Esophagus muscularis mucosa (tissue), 4 donors: ENCODE measurements around the gene HEMGN.
"Not testable (repeated sequence)": the region's sequence is repeated elsewhere in the genome, so short reads cannot be mapped to it uniquely, and the experiment has no call there.

Experiments used
- EP300 ChIP-seq: sonication (generic); formaldehyde crosslinking; IDR thresholded peaks from one replicate; pipeline ENCODE4 v1.6.1; 2017; ENCODE audit warnings: antibody characterized with exemption
- POLR2A ChIP-seq: fragments of 450-650 bp; IDR thresholded peaks from one replicate; pipeline ENCODE4 v1.6.1; 2017; ENCODE audit warnings: antibody characterized with exemption, moderate library complexity, mild to moderate bottlenecking, low read depth
- POLR2AphosphoS5 ChIP-seq, 2 donors: sonication (generic); formaldehyde crosslinking; IDR thresholded peaks; one replicate each; pipeline ENCODE4 v1.6.1; 2017; ENCODE audit warnings: antibody characterized with exemption in 2 of 2
- TF ChIP-seq, protein P1 (sequence below), 3 experiments: fragments of 200-600 bp in 2 of 3; fragments of 450-650 bp in 1 of 3; sonication (generic) in 2 of 3; IDR thresholded peaks; one replicate each; pipeline ENCODE4 v1.5.1; 2017 to 2019; ENCODE audit warnings: antibody characterized with exemption in 3 of 3, mild to moderate bottlenecking in 2 of 3, moderate library complexity in 1 of 3

DNA sequence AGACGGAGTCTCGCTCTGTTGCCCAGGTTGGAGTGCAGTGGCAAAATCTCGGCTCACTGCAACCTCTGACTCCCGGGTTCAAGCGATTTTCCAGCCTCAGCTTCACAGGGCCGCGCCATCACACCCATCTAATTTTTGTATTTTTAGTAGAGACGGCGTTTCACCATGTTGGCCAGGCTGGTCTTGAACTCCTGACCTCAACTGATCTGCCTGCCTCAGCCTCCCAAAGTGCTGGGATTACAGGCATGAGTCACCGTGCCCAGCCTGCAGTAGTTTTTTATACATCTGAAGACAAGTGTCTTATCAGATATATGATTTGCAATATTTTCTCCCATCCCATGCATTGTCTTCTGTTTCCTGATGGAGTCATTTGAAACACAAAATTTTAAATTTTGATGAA, 38.7 kb upstream of the HEMGN start:
- not testable (repeated sequence) for TF ChIP-seq POLR2AphosphoS5 (IDR thresholded peaks at IDR 0.05); POLR2A; EP300
- TF ChIP-seq, protein P1, sequence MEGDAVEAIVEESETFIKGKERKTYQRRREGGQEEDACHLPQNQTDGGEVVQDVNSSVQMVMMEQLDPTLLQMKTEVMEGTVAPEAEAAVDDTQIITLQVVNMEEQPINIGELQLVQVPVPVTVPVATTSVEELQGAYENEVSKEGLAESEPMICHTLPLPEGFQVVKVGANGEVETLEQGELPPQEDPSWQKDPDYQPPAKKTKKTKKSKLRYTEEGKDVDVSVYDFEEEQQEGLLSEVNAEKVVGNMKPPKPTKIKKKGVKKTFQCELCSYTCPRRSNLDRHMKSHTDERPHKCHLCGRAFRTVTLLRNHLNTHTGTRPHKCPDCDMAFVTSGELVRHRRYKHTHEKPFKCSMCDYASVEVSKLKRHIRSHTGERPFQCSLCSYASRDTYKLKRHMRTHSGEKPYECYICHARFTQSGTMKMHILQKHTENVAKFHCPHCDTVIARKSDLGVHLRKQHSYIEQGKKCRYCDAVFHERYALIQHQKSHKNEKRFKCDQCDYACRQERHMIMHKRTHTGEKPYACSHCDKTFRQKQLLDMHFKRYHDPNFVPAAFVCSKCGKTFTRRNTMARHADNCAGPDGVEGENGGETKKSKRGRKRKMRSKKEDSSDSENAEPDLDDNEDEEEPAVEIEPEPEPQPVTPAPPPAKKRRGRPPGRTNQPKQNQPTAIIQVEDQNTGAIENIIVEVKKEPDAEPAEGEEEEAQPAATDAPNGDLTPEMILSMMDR (IDR thresholded peaks at IDR 0.05) = not testable (repeated sequence)
